HUES6 (cell line): ENCODE results near the gene C14orf180.

Experiments
- H3K27ac ChIP-seq: 2 replicates; pipeline ENCODE4 v1.7.0; 2013; ENCODE audit warnings: low read depth, mild to moderate bottlenecking, low read length, inconsistent platforms
- H3K27me3 ChIP-seq: 2 replicates; pipeline ENCODE4 v1.6.1; 2013; ENCODE audit warnings: low read length; ENCODE audit not compliant: control insufficient read depth, insufficient read depth
- H3K36me3 ChIP-seq: 2 replicates; pipeline ENCODE4 v1.6.1; 2013; ENCODE audit warnings: low read length; ENCODE audit not compliant: control insufficient read depth, insufficient read depth
- H3K4me1 ChIP-seq: 2 replicates; pipeline ENCODE4 v1.6.1; 2013; ENCODE audit warnings: low read length; ENCODE audit not compliant: control insufficient read depth, insufficient read depth
- H3K4me3 ChIP-seq: 2 replicates; pipeline ENCODE4 v1.5.1; 2013; ENCODE audit warnings: low read depth, low read length
- H3K9ac ChIP-seq: one replicate; pipeline ENCODE4 v1.6.1; 2013; ENCODE audit warnings: mild to moderate bottlenecking, low read length
- H3K9me3 ChIP-seq: 2 replicates; pipeline ENCODE4 v1.6.1; 2013; ENCODE audit warnings: low read depth, low read length; ENCODE audit not compliant: control insufficient read depth, insufficient read depth

The C14orf180 gene

DNA sequence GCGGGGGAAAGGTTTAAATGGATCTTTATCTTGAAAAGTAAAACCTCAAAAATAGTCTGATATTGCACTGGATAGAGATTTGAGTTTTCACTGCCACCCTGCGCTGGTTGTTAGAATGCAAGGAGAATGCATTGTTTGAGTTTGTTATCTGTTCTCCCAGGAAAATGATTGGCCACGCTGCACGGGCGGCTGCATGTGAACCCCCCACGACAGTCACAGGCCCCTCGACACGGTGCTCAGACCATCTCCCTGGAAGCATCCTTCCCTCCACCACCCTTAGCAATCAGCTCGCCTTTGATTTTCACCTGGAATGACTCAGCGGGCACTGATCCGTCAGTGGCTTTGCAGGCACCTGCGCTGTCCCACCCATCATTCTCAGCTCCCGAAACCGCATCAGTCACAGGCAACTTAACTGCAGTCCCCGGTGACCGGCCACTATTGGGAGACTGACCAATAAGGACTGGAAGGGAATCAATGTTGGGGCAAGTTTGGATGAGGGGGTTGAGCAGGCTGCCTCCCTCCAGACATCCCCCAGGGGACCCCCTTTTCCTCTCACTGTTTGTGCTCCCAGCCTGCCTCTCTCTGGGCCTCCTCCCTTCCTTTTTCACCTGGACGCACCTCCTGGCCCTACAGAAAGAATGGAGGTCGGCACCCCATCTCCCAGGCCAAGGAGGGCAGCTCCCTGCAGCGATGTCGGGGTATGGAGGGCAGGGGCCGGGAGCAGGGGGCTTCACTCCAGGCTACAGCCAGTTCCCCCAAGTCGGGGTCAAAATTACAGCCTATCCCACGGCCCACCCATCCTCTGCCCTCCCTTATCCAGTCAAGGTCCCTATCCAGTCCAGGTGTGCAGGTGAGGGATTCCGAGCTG lies 28.5 kb upstream of the C14orf180 start:
- no peak overlapping the region for H3K4me3 ChIP-seq
- no peaks in the 10 kb centered on the region for H3K36me3 ChIP-seq
- no peak overlapping the region for H3K27ac ChIP-seq
- H3K27me3 ChIP-seq = peaks cover 11% of the 10 kb centered on the region; the same call in 1 of the 2 replicates
- H3K4me1 ChIP-seq = peaks cover 10% of the 10 kb centered on the region
- no peak overlapping the region for H3K9ac ChIP-seq
- 0 out of 2 replicates have a peak, but pooled peaks cover 5% of the 10 kb centered on the region for H3K9me3 ChIP-seq

- no peaks in the 10 kb centered on the region for H3K36me3 ChIP-seq
- no peak overlapping the region for H3K9ac ChIP-seq
- no peak overlapping the region for H3K4me3 ChIP-seq
- H3K27me3 ChIP-seq = peaks cover 7% of the 10 kb centered on the region; the same call in 1 of the 2 replicates
- H3K27ac ChIP-seq = no peak overlapping the region
- H3K4me1 ChIP-seq = peaks cover 8% of the 10 kb centered on the region
- H3K9me3 ChIP-seq = 0 out of 2 replicates have a peak, but pooled peaks cover 5% of the 10 kb centered on the region
Measured at GRCh38 chr14:104551851-104552737, 27.5 kb upstream of the C14orf180 start.

GRCh38 chr14:104552738-104553125 lies 26.8 kb upstream of the C14orf180 start:
- H3K4me3 ChIP-seq = no peak overlapping the region
- no peak overlapping the region for H3K27ac ChIP-seq
- no peak overlapping the region for H3K9ac ChIP-seq
- peaks cover under 1% of the 10 kb centered on the region; the same call in 1 of the 2 replicates for H3K27me3 ChIP-seq
- H3K4me1 ChIP-seq = peaks cover 8% of the 10 kb centered on the region
- 0 out of 2 replicates have a peak, but pooled peaks cover 5% of the 10 kb centered on the region for H3K9me3 ChIP-seq
- H3K36me3 ChIP-seq = no peaks in the 10 kb centered on the region

GRCh38 chr14:104553166-104554087 lies 26.1 kb upstream of the C14orf180 start:
- peaks cover 8% of the 10 kb centered on the region for H3K4me1 ChIP-seq
- no peak overlapping the region for H3K4me3 ChIP-seq
- 0 out of 2 replicates have a peak, but pooled peaks cover 5% of the 10 kb centered on the region for H3K9me3 ChIP-seq
- H3K27ac ChIP-seq = no peak overlapping the region
- no peak overlapping the region for H3K9ac ChIP-seq
- H3K27me3 ChIP-seq = no peaks in the 10 kb centered on the region; the same call in 1 of the 2 replicates
- no peaks in the 10 kb centered on the region for H3K36me3 ChIP-seq

GRCh38 chr14:104554088-104554607 lies 25.4 kb upstream of the C14orf180 start:
- Histone ChIP-seq H3K36me3 (no peaks in the 10 kb centered on the region), H3K4me3 (no peak overlapping the region), H3K27me3 (no peaks in the 10 kb centered on the region; the same call in 1 of the 2 replicates), H3K4me1 (peaks cover 4% of the 10 kb centered on the region), H3K9me3 (0 out of 2 replicates have a peak, but pooled peaks cover 5% of the 10 kb centered on the region), H3K9ac (no peak overlapping the region), H3K27ac (no peak overlapping the region)

DNA sequence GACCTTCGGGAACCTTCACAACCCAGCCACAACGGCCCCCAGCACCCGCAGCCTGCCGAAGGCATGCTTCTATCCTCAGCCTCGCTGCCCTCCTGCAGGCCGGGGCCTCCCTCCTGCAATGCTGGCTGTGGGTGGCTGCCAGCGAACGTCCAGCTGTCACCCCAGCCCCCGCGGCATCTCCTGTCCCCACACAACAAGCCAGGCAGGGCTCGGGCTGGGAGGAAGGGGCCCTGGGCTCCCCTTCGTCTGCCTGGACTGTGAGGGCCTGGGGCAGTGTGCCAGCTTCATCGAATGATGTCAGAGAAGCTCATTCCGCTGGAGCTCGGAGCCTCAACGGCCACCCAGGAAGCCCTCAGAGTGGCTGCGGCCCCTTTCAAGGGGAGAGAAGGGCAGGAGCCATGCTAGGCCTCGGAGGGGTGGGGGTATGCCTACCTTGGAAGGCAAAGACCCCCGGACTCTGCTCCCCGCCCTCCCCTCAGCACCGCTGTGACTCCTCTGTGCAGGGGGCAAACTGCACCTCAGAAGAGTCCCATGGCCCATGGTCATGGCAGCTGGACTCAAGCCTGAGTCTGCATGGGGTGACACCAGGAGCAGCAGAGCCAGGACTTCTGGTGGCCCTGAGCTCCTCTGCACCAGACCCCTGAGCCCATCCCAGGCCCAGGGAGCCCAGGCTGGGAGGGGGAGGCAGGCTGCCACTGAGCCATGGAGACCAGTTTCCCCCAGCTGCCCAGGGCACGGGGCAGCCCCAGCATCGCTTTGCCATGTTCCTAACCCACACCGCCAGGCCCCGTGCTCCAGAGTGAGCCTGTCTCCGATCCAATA lies 24.7 kb upstream of the C14orf180 start:
- Histone ChIP-seq H3K9me3 (0 out of 2 replicates have a peak, but pooled peaks cover 5% of the 10 kb centered on the region), H3K9ac (no peak overlapping the region), H3K27me3 (no peaks in the 10 kb centered on the region), H3K4me3 (no peak overlapping the region), H3K27ac (no peak overlapping the region), H3K4me1 (no peaks in the 10 kb centered on the region), H3K36me3 (no peaks in the 10 kb centered on the region)

DNA sequence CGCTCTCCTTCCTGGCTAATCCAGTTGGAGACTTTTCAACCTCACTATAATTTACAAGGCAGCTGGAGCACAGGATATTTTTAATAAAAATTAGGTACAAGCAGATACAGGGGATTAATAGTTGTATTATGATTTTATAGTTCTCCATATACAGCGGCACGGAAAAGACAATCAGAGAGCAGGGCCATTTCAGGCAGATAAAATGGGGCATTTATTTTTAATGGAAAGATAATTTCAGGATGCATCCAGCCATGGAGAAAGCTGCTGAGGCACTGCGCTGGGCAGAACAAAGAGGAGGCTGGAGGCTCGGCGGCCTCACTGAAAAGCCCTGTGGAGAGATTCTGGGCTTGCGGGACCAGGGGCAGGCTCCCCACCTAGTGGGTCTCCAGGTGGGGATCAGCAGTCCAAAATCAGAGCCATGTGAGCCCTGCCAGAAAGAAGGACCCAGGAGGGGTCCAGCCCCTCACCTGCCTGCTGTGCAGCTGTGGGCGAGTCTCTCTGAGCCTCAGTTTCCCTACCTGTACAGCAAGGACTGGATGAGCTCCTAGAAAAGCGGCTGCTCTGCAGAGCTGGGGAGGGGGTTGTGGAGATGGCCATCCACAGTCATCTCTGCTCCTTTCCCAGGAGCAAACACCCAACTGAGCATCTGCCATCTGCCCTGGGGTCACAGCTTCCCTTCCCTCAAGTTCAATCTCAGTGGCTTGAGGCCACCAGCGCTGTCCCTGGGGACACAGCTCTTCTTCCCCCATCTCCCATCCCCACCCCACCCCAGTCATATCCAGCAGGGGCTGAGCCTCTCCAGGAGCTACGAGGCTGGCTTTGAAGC lies 23.9 kb upstream of the C14orf180 start:
- Histone ChIP-seq H3K27ac (no peak overlapping the region), H3K4me1 (no peaks in the 10 kb centered on the region), H3K4me3 (no peak overlapping the region), H3K36me3 (no peaks in the 10 kb centered on the region), H3K27me3 (no peaks in the 10 kb centered on the region), H3K9me3 (no peaks in the 10 kb centered on the region), H3K9ac (no peak overlapping the region)

DNA sequence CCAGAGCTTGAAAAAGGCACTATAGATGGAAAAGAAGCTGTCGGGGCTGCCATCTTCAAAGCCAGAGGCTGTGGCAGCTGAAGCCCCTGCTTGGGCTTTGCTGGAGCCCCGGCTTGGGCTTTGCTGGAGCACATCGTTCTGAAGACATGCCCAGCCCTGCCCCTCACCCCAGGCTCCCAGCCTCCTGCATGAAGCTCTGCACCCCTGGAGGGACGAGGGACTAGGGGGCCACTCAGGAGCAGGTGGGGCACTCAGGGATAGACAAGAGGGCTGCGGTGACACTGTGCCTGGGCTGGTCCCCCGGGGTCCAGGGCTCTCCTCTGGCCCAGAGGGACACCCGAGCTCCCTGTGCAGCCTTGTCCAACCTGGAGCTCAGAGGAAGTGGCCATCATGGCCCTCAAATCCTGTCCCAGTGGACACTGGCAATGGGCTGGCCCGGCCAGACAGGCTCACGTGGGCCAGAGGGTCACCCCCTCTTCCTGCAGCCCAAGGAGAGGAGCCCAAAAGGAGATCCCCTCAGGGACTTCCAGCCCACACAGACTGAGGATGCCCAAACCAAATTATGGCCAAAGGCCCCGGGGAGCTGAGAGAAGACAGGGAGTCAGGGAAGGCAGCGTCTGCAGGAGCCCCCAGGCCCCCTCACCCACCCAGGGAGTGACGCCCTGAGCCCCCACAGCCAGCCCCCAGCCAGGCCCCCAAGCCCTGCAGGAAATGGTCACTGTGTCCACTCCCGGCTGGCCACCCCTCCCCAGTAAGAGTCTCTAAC lies 23.1 kb upstream of the C14orf180 start:
- Histone ChIP-seq H3K36me3 (no peaks in the 10 kb centered on the region), H3K9me3 (no peaks in the 10 kb centered on the region), H3K4me1 (no peaks in the 10 kb centered on the region), H3K27me3 (no peaks in the 10 kb centered on the region), H3K9ac (no peak overlapping the region), H3K27ac (no peak overlapping the region), H3K4me3 (no peak overlapping the region)

GRCh38 chr14:104557086-104557485 lies 22.5 kb upstream of the C14orf180 start:
- Histone ChIP-seq H3K27ac (no peak overlapping the region), H3K36me3 (no peaks in the 10 kb centered on the region), H3K9me3 (no peaks in the 10 kb centered on the region), H3K27me3 (no peaks in the 10 kb centered on the region), H3K4me1 (no peaks in the 10 kb centered on the region), H3K9ac (no peak overlapping the region), H3K4me3 (no peak overlapping the region)
